Epidermal melanocyte (primary cell): ENCODE results near the gene ZFP57.

Experiments used
- DNase-seq: peaks from one replicate; pipeline ENCODE4 v3.0.0; 2011; ENCODE audit warnings: low spot score; ENCODE audit not compliant: insufficient read length

The ZFP57 gene

DNA sequence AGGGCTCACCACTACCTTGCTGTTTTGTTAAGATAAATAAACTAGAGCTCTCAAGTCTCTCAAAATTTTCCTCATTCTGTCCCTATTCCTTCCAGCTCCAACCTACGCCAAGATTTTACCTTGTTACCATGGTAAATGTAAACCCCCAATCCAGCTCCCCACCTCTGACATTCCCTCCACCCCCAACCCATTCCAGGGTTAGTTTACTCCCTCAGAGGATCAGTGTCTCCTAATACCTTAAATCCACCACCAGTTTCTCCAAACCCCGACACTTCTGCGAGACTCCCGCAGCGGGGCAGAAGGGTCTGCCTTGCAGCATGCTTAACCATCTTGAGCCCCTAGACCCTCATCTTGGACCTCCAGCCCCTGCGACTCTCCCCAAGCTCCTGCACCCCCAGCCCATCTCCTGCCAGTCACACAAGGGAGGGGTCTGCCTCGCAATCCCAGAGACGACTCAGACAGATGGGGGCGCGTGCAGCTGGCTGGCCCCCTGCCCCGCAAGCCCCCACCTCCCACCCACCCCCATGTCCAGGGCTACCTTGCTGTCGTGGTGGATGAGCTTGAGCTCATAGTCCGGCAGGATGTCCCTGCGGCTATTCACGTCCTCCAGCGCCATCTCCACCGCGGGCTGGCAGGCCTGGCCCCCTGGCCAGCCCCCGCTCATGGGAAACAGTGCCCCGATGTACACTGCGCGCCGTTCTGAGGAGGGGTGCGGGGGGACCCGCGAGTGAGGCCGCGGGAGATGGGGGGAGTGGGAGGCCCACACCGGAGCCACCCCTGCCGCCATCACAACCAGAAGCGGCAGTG, 53.8 kb downstream of the ZFP57 start:
- DNase-seq = no peak

DNA sequence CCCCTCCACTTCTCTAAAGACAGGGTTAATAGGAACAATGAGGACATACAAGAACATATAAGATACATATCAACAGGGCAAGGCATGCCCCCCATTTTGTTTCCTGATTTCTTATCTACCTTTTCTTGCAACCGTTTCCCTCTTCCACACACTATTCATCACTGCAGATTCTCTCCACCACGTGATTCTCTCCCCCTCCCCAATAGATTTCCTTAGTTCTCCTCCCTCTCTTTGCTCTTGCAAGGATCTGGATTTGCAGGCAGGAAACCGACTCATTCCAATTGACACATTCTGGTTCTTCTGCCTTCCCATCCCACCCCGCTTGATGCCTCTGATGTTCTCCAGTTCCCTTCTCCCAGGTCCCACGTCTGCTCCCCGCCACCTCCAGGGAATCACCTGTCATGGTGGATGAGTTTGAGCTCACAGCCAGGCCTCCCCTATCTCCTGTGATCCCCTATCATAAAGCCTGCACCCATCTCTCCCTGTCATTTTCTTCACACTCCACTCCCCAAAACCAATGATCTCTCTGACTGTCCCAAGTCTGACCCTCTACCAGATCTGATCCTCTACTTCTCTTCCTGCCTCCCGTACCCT, 55.5 kb downstream of the ZFP57 start:
- no peak for DNase-seq

DNA sequence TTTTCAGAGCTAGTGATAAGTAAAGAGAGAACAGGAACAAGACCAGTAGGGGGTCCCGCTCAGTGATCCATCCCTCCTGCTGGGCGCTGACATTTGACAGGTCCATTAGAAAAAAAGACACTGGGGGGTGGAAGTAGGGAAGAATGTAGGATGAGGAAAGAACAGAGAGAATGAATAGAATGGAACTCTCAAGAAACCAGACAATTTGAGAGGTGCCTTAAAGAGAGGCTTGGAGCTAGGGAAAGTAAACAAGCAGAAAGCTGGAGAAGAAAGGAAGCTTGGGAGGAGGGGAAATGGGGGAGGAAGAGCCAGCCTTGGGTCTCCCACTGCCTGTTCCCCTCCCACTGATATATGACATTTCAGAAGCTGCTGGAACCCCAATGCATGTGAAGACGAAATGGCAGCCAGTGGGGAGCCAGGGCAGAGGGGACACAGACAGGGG, 56.4 kb downstream of the ZFP57 start:
- no peak for DNase-seq
